GM18867 (cell line): ENCODE results near the gene RASGRP1.
"Not testable (repeated sequence)": the region's sequence is repeated elsewhere in the genome, so short reads cannot be mapped to it uniquely, and the experiment has no call there.

Experiments
- ATAC-seq: cut with Tn5 transposase; IDR thresholded peaks from one replicate; pipeline ENCODE4 v1.9.1; 2021; ENCODE audit warnings: mild to moderate bottlenecking, moderate library complexity; ENCODE audit not compliant: unreplicated experiment

RASGRP1 gene

DNA sequence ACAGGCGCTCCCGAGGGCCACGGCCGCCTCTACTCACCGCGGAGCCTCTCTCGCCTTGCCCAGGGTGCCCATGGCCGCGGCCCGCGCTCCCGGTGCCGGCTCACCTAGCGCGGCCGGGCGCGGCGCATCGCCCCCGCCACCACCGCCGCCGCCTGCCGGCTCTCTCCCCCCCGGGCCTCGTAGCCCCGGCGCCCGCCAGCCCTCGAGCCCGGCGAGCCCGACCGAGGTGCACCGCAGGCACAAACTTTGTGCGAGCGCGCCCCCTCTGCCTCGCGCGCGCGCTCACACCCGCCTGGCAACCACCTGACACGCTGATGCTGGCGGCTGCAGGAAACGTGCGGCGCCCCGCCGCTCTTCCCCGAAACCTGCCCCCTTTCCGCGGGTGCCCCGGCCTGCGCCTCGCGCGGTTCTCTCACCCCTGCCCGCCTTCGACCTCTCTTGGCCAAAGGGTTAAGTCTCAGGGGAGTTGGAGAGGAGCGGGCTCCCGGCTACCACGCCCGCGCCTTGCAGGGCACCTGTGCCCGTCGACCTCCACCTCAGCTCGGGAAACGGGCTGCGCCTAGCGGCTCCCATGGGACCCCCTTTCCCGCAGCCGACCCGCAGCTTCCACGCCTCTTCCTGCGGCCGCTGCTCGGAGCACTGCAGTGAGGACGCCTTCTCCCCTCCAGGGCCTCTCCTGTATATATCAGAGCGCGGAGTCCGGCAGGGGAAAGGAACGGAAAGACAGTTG lies at the start of gene RASGRP1:
RASGRP1 (minus strand) TSS at position 258 of the 730 bp plus-strand sequence; CDS start at position 72, 186 bp downstream.
- ATAC-seq = peak; percentile 76

DNA sequence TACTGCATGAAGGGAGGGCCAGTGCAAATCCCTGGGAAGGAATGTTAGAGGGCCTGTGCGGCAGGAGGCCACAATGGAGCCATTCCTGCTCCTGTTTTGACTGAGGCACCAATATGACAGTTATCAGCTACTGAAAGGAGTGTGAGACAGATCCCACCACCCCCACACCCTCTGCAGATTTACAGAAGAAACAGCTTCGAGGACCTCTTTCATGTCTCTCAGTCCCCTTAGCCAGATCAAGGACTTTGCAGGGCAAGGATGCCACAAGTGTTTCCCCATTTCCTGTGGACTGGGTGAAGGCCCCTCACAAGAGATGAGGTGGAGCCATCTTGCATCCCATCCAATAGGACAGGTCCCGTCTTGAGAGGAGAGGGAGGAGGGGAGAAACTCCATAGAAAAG lies 48.5 kb upstream of the RASGRP1 start:
- ATAC-seq = no peak

- ATAC-seq = no peak
Observed at GRCh38 chr15:38612159-38612863, 47.7 kb upstream of the RASGRP1 start.

- ATAC-seq = peak; percentile 56
Observed at GRCh38 chr15:38611228-38611627, 46.6 kb upstream of the RASGRP1 start.

- ATAC-seq = peak; percentile 75
Observed at GRCh38 chr15:38610748-38611147, 46.1 kb upstream of the RASGRP1 start.

GRCh38 chr15:38609097-38609738 lies 44.6 kb upstream of the RASGRP1 start:
- no peak for ATAC-seq

GRCh38 chr15:38608682-38609081 lies 44.1 kb upstream of the RASGRP1 start:
- no peak for ATAC-seq

DNA sequence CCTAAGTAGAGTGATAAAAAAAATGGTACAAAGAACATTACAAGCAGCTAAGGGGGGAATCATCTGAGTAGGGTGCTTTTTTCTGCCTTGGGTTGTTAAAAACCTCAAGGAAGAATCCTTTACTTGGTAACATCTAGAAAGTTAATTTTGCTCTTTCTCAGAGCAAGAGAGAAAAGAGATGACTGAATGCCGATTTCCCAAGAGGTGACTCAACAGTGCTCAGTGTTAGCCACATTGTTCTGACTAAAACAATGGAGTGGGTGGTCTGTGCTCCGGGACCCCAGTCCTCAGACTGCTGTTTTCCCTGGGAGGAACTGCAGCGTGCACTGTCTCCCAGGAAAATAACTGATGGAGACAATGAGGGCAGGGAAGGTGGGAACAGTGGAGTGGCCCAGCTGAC lies 41.1 kb upstream of the RASGRP1 start:
- ATAC-seq = no peak

DNA sequence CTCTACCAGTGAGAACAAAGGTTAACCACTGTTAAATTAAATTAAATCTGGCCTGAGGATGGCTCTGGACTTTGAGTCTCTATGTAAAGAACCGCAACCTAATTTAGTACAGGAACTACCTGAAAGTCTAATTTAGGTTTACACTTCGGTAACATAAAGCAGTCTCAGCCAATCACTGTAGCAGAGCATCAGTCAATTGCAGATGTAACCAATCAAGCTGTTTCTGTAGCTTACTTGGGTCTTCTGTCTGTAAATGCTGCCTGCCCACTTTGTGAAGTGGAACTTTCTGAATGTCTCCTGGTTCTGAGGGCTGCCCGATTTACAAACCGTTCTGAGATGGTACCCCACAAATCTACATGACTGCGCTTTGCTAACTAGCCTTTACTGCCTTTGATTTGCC lies 39.1 kb upstream of the RASGRP1 start:
- ATAC-seq = no peak

DNA sequence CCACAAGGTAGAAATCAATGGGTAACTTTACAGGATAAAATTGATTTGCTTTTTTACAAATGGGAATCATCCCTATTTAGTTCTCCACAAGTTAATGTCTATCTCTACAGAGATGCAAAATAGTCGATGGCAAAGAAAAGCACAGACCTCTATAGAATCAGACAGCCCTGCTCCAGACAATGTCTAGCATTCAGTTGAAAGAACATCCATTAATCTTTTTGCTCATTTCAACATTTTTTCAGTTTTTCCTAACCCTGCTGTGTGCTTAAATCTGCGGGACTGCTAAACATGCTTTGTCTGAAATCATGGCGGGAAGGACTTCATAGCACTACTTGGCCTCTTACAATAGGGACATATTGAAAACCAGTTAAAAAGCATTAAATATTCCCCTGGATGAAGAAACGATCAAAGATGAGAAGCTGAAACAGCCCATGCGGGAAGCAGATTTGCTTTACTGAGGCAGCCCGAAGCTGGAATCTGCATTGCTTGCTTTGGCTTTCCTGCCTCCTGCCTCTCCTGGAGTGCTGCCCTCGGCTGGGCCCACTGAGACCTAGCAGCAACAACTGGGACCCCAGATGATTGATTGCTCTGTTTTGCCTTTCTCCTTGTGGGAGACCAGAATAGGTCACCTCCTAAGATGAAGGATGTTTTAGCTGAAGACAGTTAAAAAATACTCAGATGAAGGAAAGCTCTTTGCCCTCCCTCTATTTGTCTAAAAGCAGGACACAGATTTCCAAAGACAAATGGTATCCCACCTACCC lies 38.5 kb upstream of the RASGRP1 start:
- ATAC-seq = no peak

- ATAC-seq = no peak
Observed at GRCh38 chr15:38600236-38600635, 35.6 kb upstream of the RASGRP1 start.

DNA sequence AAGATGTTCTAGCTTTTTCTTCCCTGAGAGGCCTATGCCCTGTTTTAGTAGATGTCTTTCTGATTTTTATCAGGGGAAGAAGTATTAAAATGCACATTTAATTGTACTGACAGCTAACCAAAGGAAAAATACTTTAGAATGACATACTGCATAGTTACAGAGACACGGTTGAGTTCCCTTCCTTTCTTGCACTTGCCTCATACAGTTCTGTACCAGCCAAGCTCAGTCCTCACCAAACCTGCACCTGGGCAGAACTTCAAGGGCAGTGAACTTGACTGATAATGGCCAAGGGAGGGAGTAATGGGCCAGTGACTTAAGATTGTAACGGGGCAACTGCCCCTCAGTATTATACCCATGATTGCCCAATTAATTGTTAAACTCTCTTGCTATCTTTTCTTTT lies 34.1 kb upstream of the RASGRP1 start:
- no peak for ATAC-seq

- no peak for ATAC-seq
Observed at GRCh38 chr15:38597219-38597800, 32.7 kb upstream of the RASGRP1 start.

DNA sequence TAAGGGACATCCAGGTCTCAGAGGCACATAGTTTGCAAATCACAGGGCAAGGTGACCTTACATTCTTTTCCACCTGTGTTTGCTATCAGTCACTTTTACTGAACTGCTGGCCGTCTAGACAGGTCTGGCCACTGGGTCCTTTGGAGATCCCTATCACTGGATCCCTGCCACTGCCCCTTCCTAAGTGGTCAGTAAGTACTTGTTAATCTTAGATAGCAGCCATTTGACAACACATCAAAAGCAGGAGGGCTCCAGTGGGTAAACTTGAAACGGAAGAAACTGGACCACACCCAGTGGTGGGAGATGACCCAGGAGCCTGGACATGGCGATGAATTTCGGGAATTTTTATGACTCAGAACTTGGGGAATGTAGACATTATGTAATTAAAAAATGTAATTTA lies 28.9 kb upstream of the RASGRP1 start:
- ATAC-seq = no peak

- ATAC-seq = no peak
Observed at GRCh38 chr15:38589502-38589901, 24.9 kb upstream of the RASGRP1 start.

DNA sequence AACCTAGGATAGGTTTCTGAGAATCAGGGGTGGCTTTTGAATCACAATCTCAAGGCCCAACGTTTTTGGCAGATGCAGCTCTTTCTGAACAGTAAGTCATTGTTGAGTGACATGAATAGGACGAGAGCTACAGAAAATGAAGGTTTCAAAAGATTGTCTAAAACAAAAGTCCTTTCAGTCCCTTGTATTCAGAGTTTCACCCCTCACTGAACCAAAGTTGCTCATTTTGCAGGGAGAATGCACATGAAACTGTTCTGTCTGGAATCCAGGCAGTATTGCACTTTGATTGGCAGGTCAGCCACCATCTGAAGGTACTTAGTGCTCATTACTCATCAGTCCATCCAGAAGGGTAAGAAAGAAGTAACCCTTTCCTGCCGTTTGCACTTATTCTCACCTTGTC lies 24.1 kb upstream of the RASGRP1 start:
- ATAC-seq = no peak

DNA sequence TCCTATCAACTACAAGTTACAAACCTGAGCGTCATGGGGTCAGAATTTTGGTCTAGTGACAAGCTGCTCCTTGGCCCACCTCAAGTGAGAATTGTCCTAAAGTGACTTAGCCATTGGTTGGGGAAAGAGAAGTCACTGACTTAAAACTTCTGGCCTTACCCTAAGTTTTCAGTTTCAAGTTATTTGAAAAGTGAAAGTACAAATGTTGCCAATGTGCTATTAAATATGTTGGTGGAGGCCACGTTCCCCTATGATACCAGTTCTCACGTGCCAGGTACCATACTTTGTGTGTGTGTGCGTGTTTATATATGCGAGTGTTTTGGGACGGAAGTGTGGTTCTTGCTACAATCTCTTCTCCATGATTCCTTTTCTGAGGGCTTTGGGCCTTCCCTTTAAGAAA lies 22.6 kb upstream of the RASGRP1 start:
- peak; percentile 56 for ATAC-seq

GRCh38 chr15:38586005-38586404 lies 21.4 kb upstream of the RASGRP1 start:
- ATAC-seq = not testable (repeated sequence)

DNA sequence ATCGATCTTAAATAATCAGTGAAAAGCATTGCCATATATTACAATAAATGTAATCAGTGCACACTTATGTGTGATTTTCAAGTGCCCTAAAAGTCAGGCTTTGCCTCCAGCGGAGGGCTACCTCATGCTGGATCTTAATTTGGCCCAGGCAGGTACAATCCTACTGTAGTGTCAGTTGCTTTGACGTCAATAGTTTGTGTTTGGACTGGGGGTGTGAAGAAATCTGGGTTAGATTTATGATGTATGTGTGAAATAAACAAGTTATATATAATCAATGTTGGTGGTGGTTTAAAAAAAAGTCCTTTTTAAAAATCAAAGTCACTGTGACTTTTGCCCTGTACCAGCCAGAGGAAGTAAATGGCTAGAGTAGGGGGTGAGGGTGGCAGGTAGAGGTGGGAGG lies 14.0 kb upstream of the RASGRP1 start:
- ATAC-seq = no peak

DNA sequence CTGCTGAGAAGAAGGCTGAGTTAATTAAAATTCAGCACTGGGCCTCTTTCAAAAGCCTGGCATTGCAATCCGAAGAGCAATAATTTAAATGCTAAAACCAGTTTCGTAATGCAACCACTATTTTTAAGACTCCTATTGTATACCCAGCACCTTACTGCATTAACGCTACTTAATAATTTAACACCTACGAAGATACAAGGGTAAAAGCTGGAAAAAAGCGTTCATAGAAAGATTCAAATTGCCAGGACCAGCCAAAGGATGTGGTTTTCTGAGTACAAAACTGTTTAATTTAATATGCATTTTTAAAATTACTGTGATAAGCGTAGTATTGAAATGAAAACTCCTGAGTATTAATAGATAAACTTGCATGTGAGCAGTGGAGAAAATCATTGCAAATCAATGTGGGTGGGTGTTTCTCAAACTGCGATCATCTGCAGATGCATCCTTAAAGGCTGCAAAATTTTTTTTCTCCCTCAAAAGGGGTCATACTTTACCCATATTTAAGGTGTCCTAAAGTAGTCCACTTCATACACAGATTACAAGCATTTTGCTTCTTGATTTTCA lies 12.9 kb upstream of the RASGRP1 start:
- no peak for ATAC-seq

DNA sequence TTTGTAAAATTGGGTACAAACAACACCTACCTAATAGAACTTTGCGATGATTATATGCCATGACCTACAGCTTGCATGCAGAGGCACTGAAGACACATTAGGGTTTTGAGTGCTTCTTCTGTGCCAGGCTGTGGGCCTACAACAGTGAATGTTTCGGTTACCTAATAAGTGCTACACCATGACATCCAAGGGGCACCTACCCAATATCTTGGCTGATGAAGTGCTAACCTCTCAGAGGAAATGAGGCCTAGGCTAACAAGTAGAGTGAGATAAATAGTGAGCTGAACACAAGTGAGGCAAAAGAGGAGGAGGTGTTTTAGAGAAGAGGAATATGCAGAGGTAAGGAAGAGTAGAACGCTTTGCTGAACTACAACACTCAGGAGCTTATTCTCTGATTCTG lies 12.2 kb upstream of the RASGRP1 start:
- no peak for ATAC-seq
